HK-2 (cell line): ENCODE data around the gene PDSS2.
"Not testable (repeated sequence)": the region's sequence is repeated elsewhere in the genome, so short reads cannot be mapped to it uniquely, and the experiment has no call there.

Source experiments
- DNase-seq: peaks from one replicate; pipeline ENCODE4 v3.0.0-alpha.2; 2018; ENCODE audit not compliant: unreplicated experiment

The PDSS2 gene

GRCh38 chr6:107218142-107218541 lies 241.2 kb downstream of the PDSS2 start:
- no peak for DNase-seq

DNA sequence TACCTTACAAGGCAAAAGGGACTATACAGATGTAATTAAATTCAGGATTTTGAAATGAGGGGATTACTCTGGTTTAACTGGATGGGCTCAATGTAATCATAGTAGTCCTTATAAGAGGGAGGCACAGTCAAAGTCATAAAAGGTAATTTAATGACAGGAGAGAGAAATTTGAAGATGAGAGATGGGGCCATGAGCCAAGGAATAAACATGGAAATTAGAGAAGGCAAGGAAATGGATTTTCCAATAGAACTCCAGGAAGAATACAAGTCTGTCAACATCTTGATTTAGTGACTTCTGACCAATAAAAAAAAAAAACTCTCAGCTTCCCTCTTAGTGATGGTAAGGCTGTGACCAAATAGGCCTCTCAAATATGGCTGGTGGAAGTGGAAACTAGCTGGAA lies 242.1 kb downstream of the PDSS2 start:
- DNase-seq, result no peak

DNA sequence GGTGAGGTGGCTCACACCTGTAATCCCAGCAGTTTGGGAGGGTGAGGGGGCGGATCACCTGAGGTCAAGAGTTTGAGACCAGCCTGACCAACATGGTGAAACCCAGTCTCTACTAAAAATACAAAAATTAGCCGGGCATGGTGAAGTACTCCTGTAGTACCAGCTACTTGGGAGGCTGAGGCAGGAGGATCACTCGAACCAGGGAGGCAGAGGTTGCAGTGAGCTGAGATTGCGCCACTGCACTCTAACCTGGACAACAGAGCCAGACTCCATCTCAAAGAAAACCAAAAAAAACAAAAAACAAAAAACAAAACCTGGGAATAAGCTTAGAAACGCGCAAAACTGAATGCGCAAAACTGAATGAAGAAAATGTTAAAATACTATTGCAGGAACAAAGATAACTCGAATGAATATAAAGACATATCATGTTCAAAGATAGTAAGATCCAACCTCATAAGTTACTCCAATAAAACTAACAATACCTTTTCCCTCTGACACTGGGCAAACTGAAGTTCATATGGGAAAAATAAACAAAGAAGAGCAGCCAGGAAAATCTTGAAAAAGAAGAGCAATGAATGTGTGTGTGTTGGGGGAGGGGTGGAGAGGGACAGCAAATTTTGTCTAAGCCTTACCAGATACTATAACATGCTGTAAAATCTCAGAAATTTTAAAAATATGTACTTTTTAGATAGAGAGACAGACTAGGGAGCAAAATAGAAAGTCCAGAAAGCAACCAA lies 243.0 kb downstream of the PDSS2 start:
- no peak for DNase-seq

DNA sequence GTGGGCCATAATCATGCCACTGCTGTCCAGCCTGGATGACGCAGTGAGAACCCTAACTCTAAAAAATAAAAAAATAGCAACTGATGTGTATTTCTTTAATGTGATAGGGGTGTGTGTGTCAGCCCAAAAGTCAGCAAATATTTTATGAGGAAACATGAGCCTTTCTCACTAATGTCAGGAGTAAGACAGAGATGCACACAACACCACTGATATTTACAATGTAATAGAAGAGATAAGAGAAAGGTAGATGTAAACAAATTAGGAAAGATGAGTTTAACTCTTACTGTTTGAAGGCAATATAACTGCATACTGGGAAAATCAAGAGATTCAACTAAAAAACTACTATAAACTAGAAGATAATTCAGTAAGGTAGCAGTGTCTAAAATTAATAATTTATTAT lies 244.0 kb downstream of the PDSS2 start:
- DNase-seq, result no peak

DNA sequence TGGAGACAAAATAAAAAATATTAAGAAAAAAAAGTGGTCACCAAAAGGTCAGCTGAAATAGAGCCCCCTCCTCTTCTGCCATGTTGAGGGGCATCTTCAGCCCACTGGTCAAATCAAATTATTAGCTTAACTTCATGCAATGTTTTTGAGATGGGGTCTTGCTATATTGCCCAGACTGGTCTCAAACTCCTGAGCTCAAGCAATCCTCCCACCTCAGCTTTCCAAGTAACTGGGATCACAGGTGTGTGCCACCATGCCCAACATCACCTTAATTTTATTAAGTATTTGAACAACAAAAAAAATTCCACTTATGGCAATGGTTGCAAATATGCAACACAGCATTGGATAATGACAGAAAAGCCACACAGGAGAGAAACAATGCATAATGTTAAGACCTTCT lies 244.7 kb downstream of the PDSS2 start:
- DNase-seq, result no peak

DNA sequence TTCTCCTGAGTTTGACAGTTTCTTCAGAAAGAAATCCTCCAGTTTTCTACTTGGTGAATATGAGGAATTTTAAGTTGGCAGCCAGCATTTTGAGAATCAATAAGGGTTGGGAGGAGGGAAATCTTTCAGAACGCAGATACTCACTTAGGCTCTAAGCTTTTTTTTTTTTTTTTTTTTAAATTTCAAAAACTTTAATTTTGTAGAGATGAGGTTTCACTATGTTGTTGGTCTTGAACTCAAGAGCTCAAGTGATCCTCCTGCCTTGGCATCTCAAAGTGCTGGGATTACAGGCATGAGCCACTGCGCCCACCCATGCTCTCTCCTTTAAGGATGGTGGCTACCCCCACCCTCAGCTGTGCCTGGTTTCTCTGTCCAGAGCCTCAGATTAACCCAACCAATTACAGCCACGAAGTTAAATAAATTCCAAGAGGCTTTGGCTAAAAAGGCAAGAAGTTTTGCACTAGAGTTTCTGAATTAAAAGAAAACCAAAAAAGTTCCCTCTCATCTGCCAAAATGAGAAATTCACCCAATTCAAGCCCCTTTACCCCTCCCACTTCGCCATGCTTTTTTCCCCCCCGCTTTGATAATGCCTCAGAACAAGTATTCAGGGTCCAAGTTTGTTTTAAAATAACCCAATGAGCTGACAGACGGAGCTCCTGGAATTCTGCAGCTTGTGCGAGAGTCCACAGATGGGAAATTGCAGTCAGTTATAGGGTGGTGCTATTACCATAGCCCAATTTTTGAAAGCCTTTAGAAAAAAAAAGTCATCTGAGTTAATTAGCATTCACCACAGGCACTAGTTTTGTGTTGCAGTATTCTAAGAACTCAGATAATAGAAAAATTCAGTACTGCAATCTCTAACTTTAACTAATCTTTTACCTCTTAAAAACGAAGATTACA lies 249.7 kb downstream of the PDSS2 start:
- no peak for DNase-seq

DNA sequence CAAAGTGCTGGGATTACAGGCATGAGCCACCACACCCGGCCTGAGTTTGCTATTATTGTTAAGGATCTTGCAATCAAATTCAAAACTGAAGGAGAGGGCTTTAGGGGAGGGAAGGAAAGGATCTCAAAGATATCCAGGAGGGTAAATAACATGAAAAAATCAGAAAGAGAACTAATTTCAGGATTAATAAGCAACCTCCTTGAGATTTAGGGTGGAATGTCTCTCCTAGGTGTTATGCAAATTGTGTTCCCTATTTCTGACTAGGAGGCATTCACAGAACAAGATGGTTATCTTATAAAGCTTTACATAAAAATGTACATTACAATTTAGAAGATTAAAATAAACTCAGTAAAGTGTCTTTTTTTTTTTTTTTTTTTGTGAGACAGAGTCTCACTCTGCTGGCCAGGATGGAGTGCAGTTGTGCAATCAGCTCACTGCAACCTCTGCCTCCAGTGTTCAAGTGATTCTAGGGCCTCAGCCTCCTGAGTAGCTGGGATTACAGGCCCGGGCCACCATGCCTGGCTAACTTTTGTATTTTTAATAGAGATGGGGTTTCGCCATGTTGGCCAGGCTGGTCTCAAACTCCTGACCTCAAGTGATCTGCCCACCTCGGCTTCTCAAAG lies 252.0 kb downstream of the PDSS2 start:
- DNase-seq, result no peak

- DNase-seq, result no peak
These were observed 254.0 kb downstream of the PDSS2 start for GRCh38 chr6:107205058-107205998.

DNA sequence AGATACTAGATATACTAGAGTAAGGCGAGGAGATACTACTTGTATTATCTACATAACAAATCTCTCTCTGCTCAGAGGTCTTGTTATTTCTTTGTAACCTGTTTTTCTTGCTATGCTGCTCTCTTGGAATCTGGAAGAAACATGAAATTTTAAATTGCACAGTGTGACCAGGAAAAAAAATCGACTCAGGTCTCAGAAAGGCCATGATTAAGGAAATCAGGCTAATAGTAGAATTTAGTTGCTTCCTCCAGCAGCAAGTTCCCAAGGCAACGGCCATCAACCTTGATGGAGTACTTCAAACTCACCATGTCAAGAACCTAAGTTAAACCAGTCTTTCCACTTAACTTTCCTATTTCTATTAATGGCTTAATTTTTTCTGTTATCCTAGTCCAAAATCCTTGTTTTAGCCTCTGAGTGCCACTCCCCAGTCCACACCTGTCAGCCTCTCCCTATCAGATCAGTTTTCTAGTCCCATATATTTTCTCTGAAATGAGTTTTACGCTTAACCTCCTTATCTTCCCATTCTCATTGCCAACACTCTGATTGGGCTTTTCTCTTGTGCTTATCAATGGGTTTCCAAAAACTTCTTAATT lies 256.4 kb downstream of the PDSS2 start:
- DNase-seq, result no peak

DNA sequence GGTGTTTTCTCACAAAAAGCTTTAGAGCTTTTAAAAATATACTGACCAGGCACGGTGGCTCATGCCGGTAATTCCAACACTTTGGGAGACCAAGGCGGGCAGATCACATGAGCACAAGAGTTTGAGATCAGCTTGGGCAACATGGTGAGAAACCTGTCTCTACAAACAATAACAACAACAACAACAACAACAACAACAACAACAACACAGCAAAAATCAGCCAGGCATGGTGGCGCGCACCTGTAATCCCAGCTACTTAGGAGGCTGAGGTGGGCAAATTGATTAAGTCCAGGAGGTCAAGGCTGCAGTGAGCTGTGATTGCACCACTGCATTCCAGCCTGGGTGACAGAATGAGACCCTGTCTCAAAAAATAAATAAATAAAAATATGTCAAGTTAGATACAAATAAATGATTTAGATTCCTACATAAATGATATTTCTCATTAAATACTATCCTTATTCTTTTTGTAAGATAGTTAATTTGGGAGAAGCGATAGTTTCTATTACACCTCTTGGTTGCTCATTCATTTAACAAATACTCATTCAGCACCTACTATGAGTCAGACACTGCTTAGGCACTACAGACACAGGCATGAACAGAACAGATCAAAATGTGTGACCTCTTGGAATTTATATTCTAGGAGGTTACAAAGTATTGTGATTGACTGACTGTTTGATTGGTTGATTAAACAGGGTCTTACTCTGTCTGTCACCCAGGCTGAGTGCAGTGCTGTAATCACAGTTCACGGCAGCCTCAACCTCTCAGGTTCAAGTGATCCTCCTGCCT lies 260.5 kb downstream of the PDSS2 start:
- DNase-seq, result no peak

DNA sequence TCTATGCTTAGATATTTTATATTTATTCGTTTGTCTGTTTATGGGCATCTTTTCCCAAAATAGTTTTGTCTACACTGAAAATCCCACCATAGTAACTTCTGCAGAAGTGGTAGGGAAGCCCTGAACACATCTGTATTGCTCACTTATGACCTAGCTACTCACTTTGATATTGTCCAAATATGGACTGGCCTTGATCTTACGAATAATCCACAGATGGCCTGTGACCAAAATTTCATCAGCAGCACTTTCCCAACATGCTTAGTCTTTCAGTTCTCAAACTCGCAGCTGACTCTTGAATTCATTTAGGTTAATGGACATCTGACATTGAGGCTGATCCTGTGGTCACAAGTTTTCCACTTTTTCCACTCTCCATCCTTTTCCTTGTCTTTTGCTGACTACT lies 263.2 kb downstream of the PDSS2 start:
- no peak for DNase-seq

- not testable (repeated sequence) for DNase-seq
These were observed 264.6 kb downstream of the PDSS2 start for GRCh38 chr6:107194723-107195122.

DNA sequence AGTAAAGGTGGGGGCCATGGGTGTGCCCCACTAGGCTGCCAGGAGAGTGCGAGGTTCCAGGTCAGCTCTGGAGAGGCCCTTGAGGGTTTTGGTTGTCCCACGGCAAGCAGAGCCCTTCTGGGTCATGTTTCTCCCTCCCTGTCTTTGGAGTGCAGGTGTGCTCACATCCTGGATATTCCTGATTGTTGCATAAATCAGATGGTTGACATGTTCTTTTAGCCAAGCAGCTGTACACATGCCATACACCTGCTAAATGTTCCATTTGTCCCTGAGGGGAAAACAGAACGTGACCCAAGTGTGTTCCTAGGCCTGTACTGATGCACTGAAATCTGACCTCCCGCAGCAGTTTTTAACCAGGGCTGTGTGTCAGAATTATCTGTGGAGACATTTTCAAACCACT lies 266.5 kb downstream of the PDSS2 start:
- DNase-seq, result no peak

- no peak for DNase-seq
These were observed 271.7 kb downstream of the PDSS2 start for GRCh38 chr6:107187630-107188029.

DNA sequence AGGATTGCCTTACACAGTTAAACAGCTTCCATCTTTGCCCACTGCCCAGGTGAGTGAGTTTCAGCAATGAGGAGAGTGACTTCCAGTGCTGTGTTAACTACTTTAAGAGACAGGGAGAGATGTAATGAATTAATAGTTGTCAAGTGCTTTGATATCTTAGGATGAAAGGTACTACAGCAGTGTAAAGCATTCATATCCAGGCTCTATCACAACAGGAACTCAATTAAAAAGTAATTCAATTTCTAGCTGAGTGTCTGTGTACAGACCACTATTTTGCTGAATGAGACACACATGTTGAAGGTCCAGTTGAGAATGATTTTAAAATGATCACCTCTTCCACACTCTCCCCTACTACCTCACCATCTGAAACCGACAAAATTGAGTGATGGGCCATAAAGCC lies 273.3 kb downstream of the PDSS2 start:
- no peak for DNase-seq

DNA sequence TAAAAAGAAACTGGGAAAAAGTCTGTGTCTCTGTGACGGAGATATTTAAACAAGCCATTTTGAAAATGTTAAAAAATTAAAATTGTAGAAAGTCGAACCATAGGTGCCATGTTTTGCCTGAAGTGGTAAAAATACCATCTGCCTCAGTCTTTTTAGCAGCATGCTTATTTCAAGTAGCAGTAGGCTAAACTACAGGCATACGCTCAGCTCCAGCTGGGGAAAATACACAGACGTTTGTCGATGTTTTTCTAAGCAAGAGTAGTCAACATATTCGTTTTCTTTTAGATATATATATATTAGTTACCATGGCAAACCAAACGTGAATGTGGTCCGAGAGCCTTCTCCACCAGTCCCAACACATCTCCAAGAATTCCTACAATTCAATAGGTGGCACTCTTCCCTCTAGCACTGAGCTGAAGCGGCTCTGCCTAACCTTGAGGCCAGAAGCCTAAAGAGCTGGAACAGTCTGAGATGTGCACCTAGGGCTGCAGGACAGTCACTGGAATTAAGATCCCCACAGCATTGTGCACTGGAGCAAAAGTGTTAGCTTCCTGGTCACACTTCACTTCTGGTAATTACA lies 273.9 kb downstream of the PDSS2 start:
- DNase-seq, result no peak

- no peak for DNase-seq
These were observed 274.9 kb downstream of the PDSS2 start for GRCh38 chr6:107184435-107184834.

DNA sequence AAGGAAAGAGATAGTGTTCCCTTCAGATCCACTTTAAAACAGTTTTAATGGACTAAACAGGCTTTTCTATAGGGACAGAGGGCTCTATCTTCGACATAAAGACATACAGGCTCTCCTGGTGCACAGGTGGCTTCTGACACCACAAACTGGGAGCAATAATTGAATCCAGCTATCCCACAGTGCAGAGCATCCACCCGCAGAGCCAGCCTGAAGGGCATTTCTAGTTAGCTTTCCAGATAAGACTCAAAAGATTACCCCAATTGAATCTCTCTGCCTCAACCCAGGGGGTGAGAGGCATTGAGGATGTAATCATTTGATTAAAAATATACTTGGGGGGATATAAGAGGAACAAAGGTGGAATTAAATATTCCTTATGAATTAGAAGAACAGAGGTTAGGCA lies 279.3 kb downstream of the PDSS2 start:
- DNase-seq, result no peak

DNA sequence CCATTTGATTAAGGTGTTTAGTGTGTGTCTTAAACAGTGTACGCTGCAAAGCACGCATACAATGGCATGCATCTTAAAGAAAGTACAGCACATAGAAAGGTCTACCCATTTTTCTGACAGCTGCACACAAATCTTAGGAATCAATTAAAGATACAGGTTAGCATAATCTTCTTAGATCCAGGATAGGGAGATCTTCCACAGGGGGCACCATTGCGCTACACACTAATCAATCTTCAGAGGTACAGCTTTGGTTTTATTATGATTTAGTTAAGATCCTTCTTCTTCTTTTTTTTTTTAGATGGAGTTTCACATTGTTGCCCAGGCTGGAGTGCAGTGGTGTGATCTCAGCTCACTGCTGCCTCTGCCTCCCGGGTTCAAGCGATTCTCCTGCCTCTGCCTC lies 280.4 kb downstream of the PDSS2 start:
- DNase-seq, result no peak

DNA sequence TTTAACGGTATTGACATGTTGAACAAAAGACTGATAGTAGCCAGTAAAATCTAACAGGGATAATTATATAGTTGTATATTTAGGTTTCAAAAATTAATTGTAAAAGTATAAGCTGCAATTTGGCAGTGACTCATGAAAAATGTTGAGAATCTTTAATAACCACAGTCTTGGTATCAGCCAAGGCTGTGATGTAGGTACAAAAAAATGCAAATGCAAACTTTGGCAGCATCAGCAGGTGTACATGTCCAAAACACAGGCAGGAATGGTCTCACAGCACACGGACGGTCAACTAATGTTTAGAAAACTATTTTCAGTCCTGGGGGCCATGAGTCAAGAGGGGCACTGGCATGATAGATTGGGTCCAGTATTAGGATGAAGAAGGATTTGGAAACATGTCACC lies 285.6 kb downstream of the PDSS2 start:
- DNase-seq, result no peak
